IPS-18a (cell line): ENCODE results near the gene HELZ.

Experiments used
- H3K27ac ChIP-seq: one replicate; pipeline ENCODE4 v1.5.1; 2013; ENCODE audit warnings: low read length
- H3K27me3 ChIP-seq: one replicate; pipeline ENCODE4 v1.6.1; 2013; ENCODE audit warnings: mild to moderate bottlenecking, low read length; ENCODE audit not compliant: control insufficient read depth, insufficient read depth
- H3K36me3 ChIP-seq: one replicate; pipeline ENCODE4 v1.6.1; 2013; ENCODE audit warnings: low read depth, low read length; ENCODE audit not compliant: control insufficient read depth
- H3K4me1 ChIP-seq: one replicate; pipeline ENCODE4 v1.6.1; 2013; ENCODE audit warnings: low read depth, low read length; ENCODE audit not compliant: control insufficient read depth
- H3K4me3 ChIP-seq: one replicate; pipeline ENCODE4 v1.5.1; 2013; ENCODE audit warnings: low read length
- H3K9ac ChIP-seq: one replicate; pipeline ENCODE4 v1.6.1; 2013; ENCODE audit warnings: mild to moderate bottlenecking, low read length, moderate library complexity
- H3K9me3 ChIP-seq: one replicate; pipeline ENCODE4 v1.6.1; 2013; ENCODE audit warnings: low read depth, low read length; ENCODE audit not compliant: control insufficient read depth

HELZ gene

GRCh38 chr17:67082107-67082506 is 162.9 kb downstream of the HELZ start:
- H3K4me3 ChIP-seq = no peak overlapping the region
- H3K4me1 ChIP-seq = no peaks in the 10 kb centered on the region
- H3K27me3 ChIP-seq = no peaks in the 10 kb centered on the region
- H3K9me3 ChIP-seq = no peaks in the 10 kb centered on the region
- no peaks in the 10 kb centered on the region for H3K36me3 ChIP-seq
- H3K27ac ChIP-seq = no peak overlapping the region
- H3K9ac ChIP-seq = no peak overlapping the region

- no peak overlapping the region for H3K9ac ChIP-seq
- no peak overlapping the region for H3K27ac ChIP-seq
- no peaks in the 10 kb centered on the region for H3K36me3 ChIP-seq
These were observed 164.2 kb downstream of the HELZ start for GRCh38 chr17:67080804-67081203.

GRCh38 chr17:67079491-67079890 is 165.5 kb downstream of the HELZ start:
- Histone ChIP-seq H3K4me3 (no peak overlapping the region), H3K36me3 (no peaks in the 10 kb centered on the region), H3K27ac (no peak overlapping the region), H3K9ac (no peak overlapping the region), H3K4me1 (no peaks in the 10 kb centered on the region), H3K9me3 (no peaks in the 10 kb centered on the region), H3K27me3 (no peaks in the 10 kb centered on the region)

More at GRCh38 chr17:67080804-67081203, 164.2 kb downstream of the HELZ start:
- no peaks in the 10 kb centered on the region for H3K27me3 ChIP-seq
- H3K4me3 ChIP-seq = no peak overlapping the region
- no peaks in the 10 kb centered on the region for H3K4me1 ChIP-seq
- no peaks in the 10 kb centered on the region for H3K9me3 ChIP-seq

- Histone ChIP-seq H3K4me1 (no peaks in the 10 kb centered on the region), H3K4me3 (no peak overlapping the region), H3K27me3 (no peaks in the 10 kb centered on the region), H3K9ac (no peak overlapping the region), H3K36me3 (no peaks in the 10 kb centered on the region), H3K9me3 (no peaks in the 10 kb centered on the region), H3K27ac (no peak overlapping the region)
These were observed 166.7 kb downstream of the HELZ start for GRCh38 chr17:67078292-67078691.

- no peaks in the 10 kb centered on the region for H3K36me3 ChIP-seq
These were observed 168.7 kb downstream of the HELZ start for GRCh38 chr17:67076290-67076689.

GRCh38 chr17:67074781-67075180 is 170.2 kb downstream of the HELZ start:
- H3K36me3 ChIP-seq = no peaks in the 10 kb centered on the region

More at GRCh38 chr17:67076290-67076689, 168.7 kb downstream of the HELZ start:
- Histone ChIP-seq H3K4me3 (no peak overlapping the region), H3K9me3 (no peaks in the 10 kb centered on the region), H3K4me1 (no peaks in the 10 kb centered on the region), H3K27ac (no peak overlapping the region), H3K27me3 (no peaks in the 10 kb centered on the region), H3K9ac (no peak overlapping the region)

GRCh38 chr17:67072885-67073284 is 172.1 kb downstream of the HELZ start:
- no peaks in the 10 kb centered on the region for H3K27me3 ChIP-seq
- H3K9ac ChIP-seq = no peak overlapping the region
- H3K4me3 ChIP-seq = no peak overlapping the region
- H3K9me3 ChIP-seq = no peaks in the 10 kb centered on the region
- no peak overlapping the region for H3K27ac ChIP-seq
- H3K4me1 ChIP-seq = no peaks in the 10 kb centered on the region
- no peaks in the 10 kb centered on the region for H3K36me3 ChIP-seq

More at GRCh38 chr17:67074781-67075180, 170.2 kb downstream of the HELZ start:
- no peak overlapping the region for H3K9ac ChIP-seq
- no peak overlapping the region for H3K27ac ChIP-seq
- H3K9me3 ChIP-seq = no peaks in the 10 kb centered on the region
- H3K4me3 ChIP-seq = no peak overlapping the region
- no peaks in the 10 kb centered on the region for H3K27me3 ChIP-seq
- H3K4me1 ChIP-seq = no peaks in the 10 kb centered on the region

- H3K9ac ChIP-seq = no peak overlapping the region
- no peaks in the 10 kb centered on the region for H3K4me1 ChIP-seq
- H3K27ac ChIP-seq = no peak overlapping the region
- no peak overlapping the region for H3K4me3 ChIP-seq
- no peaks in the 10 kb centered on the region for H3K9me3 ChIP-seq
- no peaks in the 10 kb centered on the region for H3K27me3 ChIP-seq
- no peaks in the 10 kb centered on the region for H3K36me3 ChIP-seq
These were observed 173.4 kb downstream of the HELZ start for GRCh38 chr17:67071595-67071994.

- no peaks in the 10 kb centered on the region for H3K36me3 ChIP-seq
- H3K27ac ChIP-seq = no peak overlapping the region
- H3K9me3 ChIP-seq = no peaks in the 10 kb centered on the region
- H3K9ac ChIP-seq = no peak overlapping the region
- no peaks in the 10 kb centered on the region for H3K27me3 ChIP-seq
- H3K4me1 ChIP-seq = no peaks in the 10 kb centered on the region
- no peak overlapping the region for H3K4me3 ChIP-seq
These were observed 175.3 kb downstream of the HELZ start for GRCh38 chr17:67069603-67070136.

GRCh38 chr17:67068999-67069398 is 176.0 kb downstream of the HELZ start:
- Histone ChIP-seq H3K36me3 (no peaks in the 10 kb centered on the region), H3K4me3 (no peak overlapping the region), H3K9me3 (no peaks in the 10 kb centered on the region), H3K27ac (no peak overlapping the region), H3K4me1 (no peaks in the 10 kb centered on the region), H3K9ac (no peak overlapping the region), H3K27me3 (no peaks in the 10 kb centered on the region)

- H3K9me3 ChIP-seq = no peaks in the 10 kb centered on the region
- H3K27me3 ChIP-seq = no peaks in the 10 kb centered on the region
- no peak overlapping the region for H3K4me3 ChIP-seq
- H3K4me1 ChIP-seq = no peaks in the 10 kb centered on the region
- H3K36me3 ChIP-seq = no peaks in the 10 kb centered on the region
- no peak overlapping the region for H3K27ac ChIP-seq
- no peak overlapping the region for H3K9ac ChIP-seq
These were observed 177.2 kb downstream of the HELZ start for GRCh38 chr17:67067571-67068482.

GRCh38 chr17:67066717-67067116 is 178.3 kb downstream of the HELZ start:
- no peaks in the 10 kb centered on the region for H3K27me3 ChIP-seq
- no peak overlapping the region for H3K9ac ChIP-seq
- H3K4me1 ChIP-seq = no peaks in the 10 kb centered on the region
- H3K4me3 ChIP-seq = no peak overlapping the region
- no peaks in the 10 kb centered on the region for H3K9me3 ChIP-seq
- no peak overlapping the region for H3K27ac ChIP-seq
- H3K36me3 ChIP-seq = no peaks in the 10 kb centered on the region
